Putamen (tissue), 1 donor: ENCODE data around the gene CHST8.

Experiments
- DNase-seq: peaks from one replicate; pipeline ENCODE4 v3.0.0-alpha.2; 2016; ENCODE audit warnings: low spot score

The CHST8 gene

GRCh38 chr19:33618884-33619283 lies 2.9 kb upstream of the CHST8 start:
- DNase-seq: no peak

GRCh38 chr19:33620611-33621010 lies 1.1 kb upstream of the CHST8 start:
- no peak for DNase-seq

- DNase-seq: no peak
Measured at GRCh38 chr19:33621065-33621785, 528 bp upstream of the CHST8 start.

- no peak for DNase-seq
Measured at GRCh38 chr19:33622505-33622808, 704 bp downstream of the CHST8 start.

GRCh38 chr19:33622809-33623511 lies 1.2 kb downstream of the CHST8 start:
- no peak for DNase-seq

GRCh38 chr19:33624586-33624985 lies 2.8 kb downstream of the CHST8 start:
- no peak for DNase-seq

- no peak for DNase-seq
Measured at GRCh38 chr19:33627526-33627925, 5.8 kb downstream of the CHST8 start.

GRCh38 chr19:33627962-33628839 lies 6.4 kb downstream of the CHST8 start:
- DNase-seq: no peak

GRCh38 chr19:33628921-33629825 lies 7.4 kb downstream of the CHST8 start:
- no peak for DNase-seq

GRCh38 chr19:33629826-33630375 lies 8.1 kb downstream of the CHST8 start:
- DNase-seq: no peak

- DNase-seq: no peak
Measured at GRCh38 chr19:33630880-33631608, 9.3 kb downstream of the CHST8 start.

GRCh38 chr19:33631609-33631973 lies 9.8 kb downstream of the CHST8 start:
- DNase-seq: no peak

- DNase-seq: no peak
Measured at GRCh38 chr19:33634361-33635091, 12.8 kb downstream of the CHST8 start.

- no peak for DNase-seq
Measured at GRCh38 chr19:33638167-33639034, 16.6 kb downstream of the CHST8 start.

GRCh38 chr19:33639035-33639681 lies 17.4 kb downstream of the CHST8 start:
- no peak for DNase-seq

- no peak for DNase-seq
Measured at GRCh38 chr19:33640773-33641172, 19.0 kb downstream of the CHST8 start.

- DNase-seq: no peak
Measured at GRCh38 chr19:33641261-33641660, 19.5 kb downstream of the CHST8 start.

GRCh38 chr19:33641956-33642498 lies 20.3 kb downstream of the CHST8 start:
- no peak for DNase-seq
